Keratinocyte (primary cell): ENCODE measurements around the gene THAP3. TPM values are rescaled to one million over a fixed set of nuclear protein-coding genes. Genes with fewer than 3 reads are reported as not detected.
A peak's percentile ranks its signal among the peaks of the same experiment; 100 is the strongest.

Experiments used
- DNase-seq: peaks from one replicate; pipeline ENCODE4 v3.0.0-alpha.2; 2011; ENCODE audit warnings: low read depth, missing footprints, low spot score
- FAIRE-seq: peaks from 2 replicates; lab custom pipeline; 2011; peaks lifted over from hg19 to GRCh38; lab: Jason Lieb, UNC
- H2AFZ ChIP-seq: 2 replicates; pipeline ENCODE4 v1.6.0; 2012; ENCODE audit warnings: low read length, control low read depth, inconsistent platforms; ENCODE audit not compliant: control insufficient read depth
- H3K27ac ChIP-seq: 2 replicates; pipeline ENCODE4 v1.5.1; 2011; ENCODE audit warnings: low read length; ENCODE audit not compliant: control insufficient read depth, insufficient read depth
- H3K27me3 ChIP-seq: 3 replicates; pipeline ENCODE4 v1.6.0; 2011; ENCODE audit warnings: low read length; ENCODE audit not compliant: control insufficient read depth, insufficient read depth; ENCODE audit errors: extremely low read depth
- H3K36me3 ChIP-seq, 2 experiments: 2 replicates in 1 of 2; 3 replicates in 1 of 2; pipeline ENCODE4 v1.5.1; 2011; ENCODE audit warnings: low read length in 2 of 2, mild to moderate bottlenecking in 1 of 2; ENCODE audit not compliant: control insufficient read depth in 2 of 2, insufficient read depth in 2 of 2; ENCODE audit errors: extremely low read depth in 1 of 2
- H3K4me1 ChIP-seq: 3 replicates; pipeline ENCODE4 v1.5.1; 2011; ENCODE audit warnings: low read length; ENCODE audit not compliant: control insufficient read depth, insufficient read depth; ENCODE audit errors: extremely low read depth
- H3K4me2 ChIP-seq: 3 replicates; pipeline ENCODE4 v1.6.0; 2011; ENCODE audit warnings: low read depth, low read length; ENCODE audit not compliant: control insufficient read depth, insufficient read depth; ENCODE audit errors: extremely low read depth
- H3K4me3 ChIP-seq, 3 experiments: fragments of 200-600 bp in 1 of 3; sonication (generic) in 1 of 3; 2 replicates in 2 of 3; 3 replicates in 1 of 3; pipeline ENCODE4 v1.5.1; 2011 to 2016; ENCODE audit warnings: low read length in 3 of 3, mild to moderate bottlenecking in 3 of 3, control low read depth in 2 of 3, inconsistent platforms in 1 of 3, low read depth in 1 of 3, mixed read lengths in 1 of 3, mixed run types in 1 of 3, moderate library complexity in 1 of 3; ENCODE audit not compliant: control insufficient read depth in 2 of 3, insufficient read depth in 2 of 3; ENCODE audit errors: extremely low read depth in 1 of 3
- H3K79me2 ChIP-seq: 2 replicates; pipeline ENCODE4 v1.6.0; 2012; ENCODE audit warnings: low read length; ENCODE audit not compliant: control insufficient read depth, insufficient read depth
- H3K9ac ChIP-seq: 3 replicates; pipeline ENCODE4 v1.6.0; 2011; ENCODE audit warnings: low read length; ENCODE audit not compliant: control insufficient read depth, insufficient read depth; ENCODE audit errors: extremely low read depth
- H3K9me1 ChIP-seq: 3 replicates; pipeline ENCODE4 v1.6.0; 2011; ENCODE audit warnings: low read length; ENCODE audit not compliant: control insufficient read depth, insufficient read depth; ENCODE audit errors: extremely low read depth
- H3K9me3 ChIP-seq: 2 replicates; pipeline ENCODE4 v1.5.1; 2012; ENCODE audit warnings: low read depth, low read length; ENCODE audit not compliant: control insufficient read depth
- H4K20me1 ChIP-seq: 3 replicates; pipeline ENCODE4 v1.6.0; 2011; ENCODE audit warnings: low read length; ENCODE audit not compliant: control insufficient read depth, insufficient read depth; ENCODE audit errors: extremely low read depth
- CTCF ChIP-seq, 3 experiments: IDR thresholded peaks in 1 of 3; conservative IDR thresholded peaks in 1 of 3; optimal IDR thresholded peaks in 1 of 3; 2 replicates in 2 of 3; 3 replicates in 1 of 3; pipeline versions ENCODE3 to v1.5.1; 2011; ENCODE audit warnings: low read length in 3 of 3, mild to moderate bottlenecking in 3 of 3, moderate library complexity in 2 of 3, control low read depth in 1 of 3, inconsistent platforms in 1 of 3; ENCODE audit not compliant: insufficient read depth in 2 of 3; ENCODE audit errors: extremely low read depth in 1 of 3
- EZH2 ChIP-seq: IDR thresholded peaks from one replicate; pipeline ENCODE4 v1.6.1; 2012; ENCODE audit warnings: inconsistent platforms, mild to moderate bottlenecking, low read length, moderate library complexity
- dilution Hi-C: fragments of 300-500 bp; cut with MboI; formaldehyde crosslinking; loops from one replicate; pipeline ENCODE4 v1.7.0; 2020; ENCODE audit warnings: low sequenced_read_pairs; ENCODE audit not compliant: extremely low pct_ligation_motif_present
- polyA plus RNA-seq, 5 experiments: library from polyadenylated mRNA; depleted of rRNA in 3 of 5; stranded (reverse) in 3 of 5; stranded (forward) in 1 of 5; unstranded in 1 of 5; fragments of >200 nt; gene quantifications; 1 replicate in 1 of 5; 2 replicates in 3 of 5; 3 replicates in 1 of 5; pipeline versions ENCODE4 v1.2.1 to v1.2.3, GENCODE V29; 2011 to 2012; ENCODE audit warnings: missing spikeins in 2 of 5, low read depth in 1 of 5, low replicate concordance in 1 of 5

The THAP3 gene
- polyA plus RNA-seq, 1 donor (not counting 4 experiments of a cell fraction or from before 2014, with no cell fraction given) = 5.1 TPM

GRCh38 chr1:6580119-6580592 is 44.5 kb upstream of the THAP3 start:
- H3K27ac ChIP-seq = peak overlapping the region; percentile 69
- dilution Hi-C loops = no loop called here
- peaks cover 3% of the 10 kb centered on the region for H4K20me1 ChIP-seq
- FAIRE-seq (no peak), DNase-seq (no peak)
- peaks cover 18% of the 10 kb centered on the region for H3K79me2 ChIP-seq
- peak overlapping the region; percentile 83 for H3K9ac ChIP-seq
- H3K27me3 ChIP-seq = no peaks in the 10 kb centered on the region
- peak overlapping the region; percentile 86 for H2AFZ ChIP-seq
- peak overlapping the region; percentile 82 for H3K4me2 ChIP-seq
- H3K36me3 ChIP-seq = peaks cover 0 to 9% of the 10 kb centered on the region in 2 experiments
- peak overlapping the region; percentile 78 to 91 (median 90) for H3K4me3 ChIP-seq
- H3K9me1 ChIP-seq = peaks cover 2% of the 10 kb centered on the region
- H3K4me1 ChIP-seq = peaks cover 26% of the 10 kb centered on the region
- no peaks in the 10 kb centered on the region for H3K9me3 ChIP-seq
- TF ChIP-seq EZH2 (no peak), CTCF (optimal IDR thresholded peaks at IDR 0.05 in 1 of 3, IDR thresholded peaks at IDR 0.05 in 1 of 3, conservative IDR thresholded peaks at IDR 0.05 in 1 of 3; ENCODE audit: extremely low read depth in 1 of 3, insufficient read depth in 2 of 3, low read length in 3 of 3) (no peak)

- dilution Hi-C loops = no loop called here
- Histone ChIP-seq H3K9ac (peak overlapping the region; percentile 83), H3K79me2 (peaks cover 18% of the 10 kb centered on the region), H3K9me1 (peaks cover 2% of the 10 kb centered on the region), H3K4me2 (peak overlapping the region; percentile 82), H3K4me3 (peak overlapping the region; percentile 78 to 91 (median 90)), H3K27me3 (no peaks in the 10 kb centered on the region), H3K27ac (peak overlapping the region; percentile 69), H3K4me1 (peaks cover 26% of the 10 kb centered on the region), H2AFZ (no peak overlapping the region), H3K9me3 (no peaks in the 10 kb centered on the region), H3K36me3 (peaks cover 0 to 9% of the 10 kb centered on the region in 2 experiments), H4K20me1 (peaks cover 4% of the 10 kb centered on the region)
- TF ChIP-seq EZH2 = no peak
- TF ChIP-seq CTCF (optimal IDR thresholded peaks at IDR 0.05 in 1 of 3, IDR thresholded peaks at IDR 0.05 in 1 of 3, conservative IDR thresholded peaks at IDR 0.05 in 1 of 3; ENCODE audit: extremely low read depth in 1 of 3, insufficient read depth in 2 of 3, low read length in 3 of 3) = no peak
- FAIRE-seq = no peak
- DNase-seq = no peak
Observed at GRCh38 chr1:6580593-6581409, 43.9 kb upstream of the THAP3 start.
